HCEC 1CT (cell line): ENCODE results near the gene SLC48A1.
"Not testable (repeated sequence)": the region's sequence is repeated elsewhere in the genome, so short reads cannot be mapped to it uniquely, and the experiment has no call there.

Source experiments
- DNase-seq: peaks from one replicate; pipeline ENCODE4 v3.0.0-alpha.2; 2017

The SLC48A1 gene

DNA sequence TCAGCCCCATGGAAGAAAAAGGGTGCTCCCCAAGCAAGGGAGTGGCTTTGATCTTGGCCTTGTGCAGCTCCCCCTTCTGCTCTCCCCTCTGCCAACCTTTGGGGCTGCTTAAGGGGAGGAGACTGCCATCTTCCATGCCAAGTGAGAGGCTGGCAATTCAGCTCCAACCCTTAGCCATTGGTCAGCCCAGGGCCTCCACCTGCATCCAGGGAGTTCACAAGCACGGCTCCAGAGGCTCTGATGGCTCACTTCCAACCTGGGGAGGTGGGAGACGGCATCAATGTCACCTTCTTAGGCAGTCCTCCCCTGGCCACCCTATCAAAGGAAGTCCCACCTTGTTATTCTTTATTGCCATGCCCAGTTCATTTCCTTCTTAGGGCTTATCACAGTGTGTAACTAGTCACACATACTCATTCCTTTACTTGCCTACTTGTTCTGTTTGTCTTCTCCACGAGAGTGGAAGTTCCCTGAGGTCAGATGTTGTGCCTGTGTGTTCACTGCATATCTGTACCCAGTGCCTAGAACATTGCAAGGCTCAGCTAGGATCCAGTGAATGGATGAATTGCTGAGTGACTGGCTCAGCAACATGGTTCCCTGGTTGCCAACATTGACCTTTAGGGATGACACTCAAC, 41.6 kb downstream of the SLC48A1 start:
- DNase-seq: no peak

DNA sequence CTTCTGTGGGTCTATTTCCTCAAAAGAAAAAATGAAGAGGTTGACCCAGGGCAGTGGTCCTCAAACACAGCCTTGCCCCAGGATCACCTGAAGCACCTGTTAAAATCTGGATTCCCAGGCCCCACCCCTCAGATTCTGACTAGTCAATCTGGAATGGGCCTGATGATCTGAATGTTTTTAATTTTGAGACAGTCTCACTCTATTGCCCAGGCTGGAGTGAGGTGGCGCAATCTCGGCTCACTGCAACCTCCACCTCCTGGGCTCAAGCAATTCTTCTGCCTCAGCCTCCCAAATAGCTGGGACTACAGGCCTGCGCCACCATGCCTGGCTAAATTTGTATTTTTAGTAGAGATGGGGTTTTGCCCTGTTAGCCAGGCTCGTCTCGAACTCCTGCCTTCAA, 42.4 kb downstream of the SLC48A1 start:
- DNase-seq: not testable (repeated sequence)

DNA sequence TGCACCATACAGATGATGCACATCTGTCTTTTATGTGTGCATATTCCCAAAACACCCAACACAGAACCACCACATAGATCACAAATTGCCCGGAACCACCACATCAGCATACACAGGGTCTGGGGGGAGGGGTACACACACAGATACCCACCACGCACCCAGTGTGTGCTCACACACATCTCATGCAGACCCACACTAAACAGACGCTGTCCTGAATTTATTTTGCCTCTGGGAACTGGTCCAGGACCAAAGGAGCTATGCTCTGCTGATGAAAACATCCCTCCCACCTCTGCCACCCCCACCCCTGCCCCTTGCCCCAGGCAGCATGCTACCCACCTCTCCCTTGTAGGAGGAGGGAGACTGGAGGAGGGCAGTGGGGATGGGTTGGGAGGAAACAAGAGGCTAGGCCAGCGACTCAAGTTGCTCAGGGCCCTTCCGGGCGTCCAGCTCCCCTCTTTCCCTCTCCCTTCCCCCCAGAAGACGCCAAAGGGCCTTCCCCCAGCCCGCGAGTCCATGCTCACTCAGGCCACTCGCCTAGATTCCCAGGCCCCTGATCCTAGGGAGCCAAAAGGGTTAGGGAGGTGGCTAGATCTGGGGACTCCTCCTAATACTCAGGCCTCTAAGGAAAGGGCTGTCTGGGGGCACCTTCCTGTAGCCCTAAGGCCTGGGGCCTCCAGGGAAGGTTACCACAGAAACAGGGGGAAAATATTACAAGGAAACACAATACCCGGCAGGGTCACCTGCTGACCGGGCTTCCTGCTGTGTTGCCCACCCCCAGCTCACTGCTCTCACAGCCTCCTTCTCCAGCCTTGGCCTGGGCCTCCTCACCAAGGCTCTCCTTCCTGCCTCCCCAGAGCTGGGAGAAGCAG, 43.6 kb downstream of the SLC48A1 start:
- no peak for DNase-seq

DNA sequence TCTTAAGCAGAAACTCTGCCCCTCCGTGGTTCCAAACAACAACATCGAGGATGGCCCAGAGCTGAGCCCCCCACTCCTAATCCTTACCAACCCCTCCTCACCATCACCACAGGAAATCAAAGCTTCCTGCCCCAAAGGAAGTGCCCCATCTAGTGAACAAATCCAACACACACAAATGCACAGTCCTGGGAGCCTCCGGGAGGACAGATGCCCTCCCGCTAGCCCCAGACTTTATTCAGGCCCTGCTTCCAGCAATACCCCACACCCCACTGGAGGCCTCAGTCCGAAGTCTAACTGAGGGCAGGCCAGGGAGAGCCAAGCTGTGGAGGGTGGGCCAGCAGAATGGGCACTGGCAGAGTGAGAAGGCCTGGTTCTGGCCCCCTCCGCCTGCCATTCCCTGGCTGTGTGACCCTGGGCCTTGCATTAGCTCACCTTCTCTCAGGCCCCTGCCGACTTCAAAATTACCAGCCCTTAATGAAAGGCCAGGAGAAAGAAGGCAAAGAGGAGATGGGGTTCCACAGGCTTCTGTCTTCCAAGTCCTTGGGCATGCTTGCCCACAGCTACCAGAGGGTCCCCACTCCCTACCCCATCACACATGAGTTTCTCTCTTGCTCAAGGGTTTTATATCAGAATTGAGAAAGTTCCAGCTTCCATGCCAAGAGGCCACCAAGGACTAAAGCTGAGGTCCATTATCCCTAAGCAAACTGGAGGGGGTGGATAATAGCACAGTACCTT, 44.4 kb downstream of the SLC48A1 start:
- no peak for DNase-seq

DNA sequence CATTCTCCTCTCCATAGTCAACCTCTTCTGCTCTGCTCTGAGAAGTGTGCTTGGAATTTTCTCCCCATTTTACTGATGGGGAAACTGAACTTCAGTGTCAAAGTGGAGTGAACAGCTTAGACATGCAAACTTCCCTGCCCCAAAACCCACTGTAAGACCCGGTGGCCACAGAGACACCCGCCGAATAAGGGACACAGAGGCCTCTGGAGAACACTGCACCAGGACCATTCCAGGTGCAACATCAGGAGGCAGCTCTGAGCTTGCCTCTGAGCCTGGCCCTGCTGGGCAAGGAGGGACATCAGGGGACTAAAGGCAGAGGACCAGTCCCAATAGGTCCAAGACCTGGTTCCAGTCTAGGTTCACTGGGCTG, 45.0 kb downstream of the SLC48A1 start:
- DNase-seq: no peak

DNA sequence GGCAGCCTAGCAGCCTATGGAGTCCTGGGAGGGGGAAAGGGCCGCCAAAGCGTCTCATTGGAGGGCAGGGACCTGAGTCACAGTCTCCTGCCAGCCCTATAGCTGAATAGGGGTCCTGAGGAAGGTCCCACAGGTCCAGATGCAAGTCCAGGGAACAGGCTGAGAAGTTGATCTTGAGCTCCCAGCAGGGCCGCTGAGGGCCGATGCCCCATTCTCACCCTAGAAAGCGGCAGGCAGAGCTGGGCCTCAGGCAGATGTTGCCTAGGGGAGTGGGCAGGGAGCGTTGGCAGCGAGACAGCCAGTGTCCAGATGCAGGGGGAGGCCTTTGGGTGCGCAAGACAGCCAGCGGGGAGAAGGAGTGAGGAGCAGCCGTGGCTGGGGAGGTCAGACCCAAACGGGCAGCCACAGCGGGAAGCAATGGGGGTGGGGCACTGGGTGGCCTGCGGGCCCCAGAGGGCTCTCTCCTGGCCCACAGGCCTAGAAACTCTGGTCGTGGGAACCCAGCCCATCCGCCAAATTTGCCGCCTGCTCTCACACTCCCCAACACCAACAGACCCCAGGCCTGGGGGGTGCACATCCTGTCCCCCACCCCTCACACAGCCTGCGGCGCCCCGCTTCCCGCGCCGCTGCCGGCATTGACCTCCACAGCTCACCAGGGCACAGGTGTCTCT, 45.6 kb downstream of the SLC48A1 start:
- no peak for DNase-seq

DNA sequence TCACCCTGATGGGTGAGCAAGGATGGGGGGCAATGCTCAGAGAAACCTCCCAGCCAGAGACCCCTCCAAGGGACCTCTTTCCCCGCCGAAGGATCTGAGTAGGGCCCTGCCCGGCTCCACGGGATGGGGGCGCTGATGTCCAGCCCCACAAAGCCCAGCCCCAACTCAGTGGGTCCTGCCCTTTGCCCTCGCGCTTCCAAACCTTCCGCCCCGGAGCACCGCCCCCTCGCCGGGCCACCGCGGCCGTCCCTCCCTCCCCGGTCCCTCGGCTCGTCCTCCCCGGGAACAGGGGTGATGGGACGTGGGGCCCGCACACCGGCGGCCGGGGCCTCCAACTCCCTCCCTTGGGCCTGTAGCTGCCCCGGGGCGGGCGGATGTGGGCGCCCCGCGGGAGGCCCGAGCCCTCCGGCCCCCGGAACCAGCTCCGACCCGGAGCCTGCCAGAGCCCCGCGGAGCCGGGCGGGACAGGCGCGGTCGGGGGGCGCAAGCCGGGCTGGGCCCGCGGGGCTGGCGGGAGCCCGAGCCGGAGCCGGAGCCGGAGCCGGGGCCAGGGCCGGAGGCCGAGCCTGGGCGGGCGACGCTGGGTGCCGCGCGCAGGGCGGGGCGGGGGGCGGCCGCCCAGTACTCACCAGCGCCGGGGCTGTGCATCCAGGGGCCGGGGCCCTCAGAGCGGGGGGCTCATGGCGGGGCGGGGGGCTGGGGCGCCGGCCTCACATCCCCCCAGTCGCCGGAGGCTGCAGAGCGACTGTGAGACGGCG, 46.3 kb downstream of the SLC48A1 start:
- peak; percentile 41 for DNase-seq

DNA sequence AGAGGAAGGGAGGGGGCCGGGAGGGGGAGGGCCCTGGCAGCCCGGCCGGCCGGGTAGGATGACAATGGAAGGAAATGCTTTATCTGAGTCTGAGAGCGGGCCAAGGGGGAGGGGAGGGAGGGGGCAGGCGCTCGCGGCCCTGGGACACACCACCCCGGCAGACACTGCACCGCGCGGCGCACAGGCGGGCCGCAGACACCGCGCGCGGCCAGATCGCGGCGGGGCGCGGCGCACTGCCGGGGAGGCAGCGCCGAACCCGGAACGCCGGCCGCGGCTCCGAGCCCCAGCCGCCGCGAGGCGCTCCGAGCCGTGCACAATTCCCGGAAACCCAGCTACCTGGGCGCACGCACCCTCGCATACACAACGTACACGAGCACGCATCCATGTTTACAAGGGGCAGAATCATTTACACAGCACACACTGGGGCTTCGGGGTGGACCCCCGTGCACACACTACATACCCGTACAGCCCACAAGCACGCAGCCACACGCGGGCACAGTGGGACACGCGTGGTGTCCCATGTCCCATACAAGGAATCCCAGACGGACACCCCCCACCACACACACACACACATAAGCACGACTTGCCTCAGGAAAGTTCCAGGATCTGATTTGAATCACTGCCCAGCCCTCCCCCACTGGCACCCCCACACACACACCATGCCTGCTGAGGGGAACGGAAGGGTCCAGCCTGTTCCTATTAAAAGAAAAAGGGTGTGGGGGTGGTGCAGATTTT, 47.0 kb downstream of the SLC48A1 start, which contains the start of gene HDAC7:
HDAC7 (minus strand) TSS at position 8 of the 735 bp plus-strand sequence. CDS start 118 bp downstream, outside the sequence.
- peak; percentile 78 for DNase-seq

DNA sequence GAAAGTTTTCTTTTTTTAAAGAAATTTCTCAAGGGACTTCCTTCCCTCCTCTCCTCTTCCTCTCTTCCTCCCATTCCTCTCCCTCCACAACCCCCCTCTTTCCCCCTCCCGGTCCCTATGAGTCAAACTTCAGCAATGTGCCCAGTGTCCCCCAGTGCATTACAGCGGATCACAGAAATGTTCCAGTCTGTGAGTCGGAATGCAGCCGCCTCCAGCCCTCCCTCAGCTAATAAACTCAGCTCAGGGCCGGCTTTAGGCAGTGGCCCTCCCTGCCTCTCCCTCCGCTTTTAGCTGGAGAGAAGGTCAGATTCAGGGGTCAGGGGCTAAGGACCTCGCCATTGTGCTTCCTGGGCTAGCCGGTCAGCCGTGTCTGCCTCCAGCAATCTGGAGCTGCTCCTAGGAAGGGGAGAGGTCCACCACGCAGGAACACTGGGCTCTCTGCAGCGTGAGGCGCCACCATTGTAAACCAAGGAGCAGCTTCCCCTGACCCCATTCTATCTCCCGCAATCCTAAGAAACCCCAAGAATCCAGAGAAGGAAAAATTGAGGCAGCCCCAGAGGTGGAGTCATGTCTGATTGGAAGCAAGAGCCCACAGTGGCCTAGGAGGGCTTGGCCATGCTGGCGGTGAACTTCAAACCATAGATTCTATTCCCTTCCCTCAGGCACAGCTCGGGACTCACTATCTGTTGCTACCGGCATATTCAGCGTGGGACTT, 47.8 kb downstream of the SLC48A1 start:
- DNase-seq: peak; percentile 96

DNA sequence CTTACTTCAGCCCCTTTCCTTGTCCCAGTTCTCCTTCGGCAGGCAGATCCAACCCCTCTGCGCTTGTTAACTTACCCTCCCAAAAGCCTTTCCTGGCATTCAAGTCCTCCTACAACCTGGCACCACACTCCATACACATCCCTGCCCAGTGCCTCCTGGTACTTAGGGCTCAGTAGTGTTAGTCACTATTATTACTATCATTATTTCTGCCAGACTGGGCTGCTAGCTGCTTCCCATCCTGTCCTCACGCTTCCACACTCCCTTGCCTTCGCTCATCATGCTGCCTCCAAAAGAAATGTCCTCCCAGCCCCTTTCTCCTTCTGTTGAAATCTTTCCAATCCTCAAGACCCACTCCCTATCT, 48.3 kb downstream of the SLC48A1 start:
- DNase-seq: peak; percentile 29

DNA sequence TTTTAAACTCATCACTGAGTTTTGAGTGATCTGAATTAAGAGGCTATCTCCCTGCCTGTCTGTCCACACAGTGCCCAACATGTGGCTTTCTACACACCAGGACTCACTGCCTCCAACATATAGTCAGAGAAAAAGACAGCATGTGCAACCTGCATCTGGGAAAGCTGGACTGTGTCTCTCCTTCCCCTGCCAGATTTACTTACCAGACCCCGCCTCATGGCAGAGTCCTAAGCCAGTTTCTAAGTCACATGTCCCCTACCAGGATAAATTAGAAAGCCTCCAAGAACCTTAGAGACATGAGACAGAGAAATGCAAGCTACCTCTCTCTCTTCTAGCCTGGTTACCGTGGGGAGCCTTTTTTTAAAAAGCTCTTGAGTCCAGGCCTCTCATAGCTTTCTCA, 49.4 kb downstream of the SLC48A1 start:
- no peak for DNase-seq

DNA sequence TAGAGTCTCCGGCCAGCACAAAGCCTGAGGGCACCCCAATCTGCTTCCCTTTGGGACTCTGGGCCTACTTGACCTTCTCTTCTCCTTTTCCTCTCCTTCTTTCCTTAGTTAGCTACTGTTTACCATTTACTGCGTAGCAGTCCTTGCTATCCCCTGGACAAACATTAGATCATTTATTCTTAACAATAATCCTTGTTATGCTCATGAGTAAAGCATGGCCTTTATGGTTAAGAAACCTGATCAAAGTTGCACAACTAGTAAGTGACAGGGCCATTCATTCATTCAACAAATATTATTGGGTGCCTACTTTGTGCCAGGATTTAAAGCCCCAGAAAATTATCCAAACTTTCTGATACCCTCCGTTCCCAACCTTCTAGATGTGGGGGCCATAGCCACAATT, 49.8 kb downstream of the SLC48A1 start:
- DNase-seq: no peak

DNA sequence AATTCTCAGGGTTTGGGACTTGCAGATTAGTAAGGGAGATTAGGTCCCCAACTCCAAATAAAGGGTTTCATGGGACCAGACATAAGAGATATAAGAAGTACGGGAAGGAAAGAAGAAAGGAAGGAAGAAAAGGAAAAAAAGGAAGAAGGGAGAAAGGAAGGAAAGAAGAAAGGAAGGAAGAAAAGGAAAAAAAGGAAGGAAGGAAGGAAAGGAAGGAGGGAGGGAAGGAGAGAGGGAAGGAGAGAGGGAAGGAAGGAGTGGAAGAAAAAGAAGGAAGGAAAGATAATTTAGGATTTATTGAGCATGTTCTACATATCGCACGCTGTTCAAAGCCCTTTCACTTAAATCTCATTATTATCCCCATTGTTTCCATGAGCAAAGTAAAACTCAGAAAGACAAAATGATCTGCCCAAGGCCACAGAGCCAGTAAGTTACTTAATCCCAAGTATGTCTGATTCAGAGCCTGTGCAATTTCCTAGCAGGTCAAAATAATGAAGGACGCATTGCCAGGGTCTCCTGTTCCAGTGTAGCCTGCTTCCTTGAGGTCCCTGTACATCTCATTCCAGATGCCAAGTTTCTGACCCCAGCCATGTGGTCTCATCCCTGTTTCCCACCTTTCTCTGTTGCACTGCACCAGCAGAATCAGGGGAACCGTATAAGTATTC, 50.5 kb downstream of the SLC48A1 start:
- DNase-seq: no peak

DNA sequence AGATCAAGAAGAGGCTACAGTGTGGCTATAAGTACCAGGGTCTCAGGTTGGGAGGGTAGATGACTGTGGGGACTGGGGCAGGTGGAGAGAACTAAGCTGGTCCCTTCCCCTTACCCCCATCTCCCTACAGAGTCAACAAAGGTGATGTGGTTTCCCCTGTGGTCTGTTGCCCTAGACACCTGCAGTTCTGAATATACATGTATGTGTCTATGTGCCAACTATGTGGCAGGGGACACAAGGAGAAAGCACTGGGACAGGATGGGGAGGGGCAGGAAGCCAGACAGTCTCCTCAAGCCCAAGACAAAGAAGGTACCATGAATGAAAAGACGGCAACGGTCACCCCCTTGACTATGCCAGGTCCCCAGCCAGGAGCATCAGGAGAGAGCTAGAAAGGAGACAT, 51.2 kb downstream of the SLC48A1 start:
- no peak for DNase-seq

DNA sequence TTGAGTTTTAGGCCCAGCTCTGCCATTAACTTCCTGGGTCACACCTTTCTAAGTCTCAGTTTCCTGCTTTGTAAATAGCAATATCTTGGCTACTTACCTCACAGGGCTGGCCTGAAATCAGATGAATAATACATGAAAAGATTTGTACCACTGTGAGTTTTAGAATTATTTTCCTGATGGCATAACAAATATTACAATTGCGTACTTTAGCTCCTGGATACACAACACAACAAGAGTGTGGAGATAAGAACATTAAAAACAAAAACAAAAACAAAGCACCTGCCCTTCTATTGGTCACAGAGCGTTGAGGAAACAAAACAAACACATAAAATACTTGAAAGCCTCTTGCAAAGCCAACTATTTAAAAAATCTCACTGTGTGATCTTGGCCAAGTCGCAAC, 51.6 kb downstream of the SLC48A1 start:
- no peak for DNase-seq

DNA sequence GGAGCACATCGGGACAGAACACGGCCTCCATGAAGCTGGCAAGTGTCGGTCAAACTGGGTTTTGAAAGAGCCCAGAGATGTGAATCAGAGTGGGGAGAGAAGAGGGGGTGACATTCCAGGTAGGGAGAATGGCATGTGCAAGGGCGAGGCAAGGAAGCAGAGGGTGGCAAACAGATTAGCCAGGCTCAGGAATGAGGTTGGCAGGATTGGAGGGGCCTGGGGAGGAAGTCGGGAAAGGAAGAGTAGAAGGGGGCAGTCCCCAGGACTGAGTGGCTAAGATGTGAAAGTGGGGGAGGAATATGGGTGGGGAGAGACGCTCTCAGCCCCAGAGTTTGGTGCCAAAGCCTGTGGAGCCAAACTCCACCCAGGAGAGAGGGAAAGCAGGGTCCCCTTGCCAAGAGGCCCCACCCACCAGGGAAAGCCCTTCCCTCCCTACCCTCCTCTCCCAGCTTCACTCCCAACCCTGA, 52.2 kb downstream of the SLC48A1 start:
- DNase-seq: no peak

DNA sequence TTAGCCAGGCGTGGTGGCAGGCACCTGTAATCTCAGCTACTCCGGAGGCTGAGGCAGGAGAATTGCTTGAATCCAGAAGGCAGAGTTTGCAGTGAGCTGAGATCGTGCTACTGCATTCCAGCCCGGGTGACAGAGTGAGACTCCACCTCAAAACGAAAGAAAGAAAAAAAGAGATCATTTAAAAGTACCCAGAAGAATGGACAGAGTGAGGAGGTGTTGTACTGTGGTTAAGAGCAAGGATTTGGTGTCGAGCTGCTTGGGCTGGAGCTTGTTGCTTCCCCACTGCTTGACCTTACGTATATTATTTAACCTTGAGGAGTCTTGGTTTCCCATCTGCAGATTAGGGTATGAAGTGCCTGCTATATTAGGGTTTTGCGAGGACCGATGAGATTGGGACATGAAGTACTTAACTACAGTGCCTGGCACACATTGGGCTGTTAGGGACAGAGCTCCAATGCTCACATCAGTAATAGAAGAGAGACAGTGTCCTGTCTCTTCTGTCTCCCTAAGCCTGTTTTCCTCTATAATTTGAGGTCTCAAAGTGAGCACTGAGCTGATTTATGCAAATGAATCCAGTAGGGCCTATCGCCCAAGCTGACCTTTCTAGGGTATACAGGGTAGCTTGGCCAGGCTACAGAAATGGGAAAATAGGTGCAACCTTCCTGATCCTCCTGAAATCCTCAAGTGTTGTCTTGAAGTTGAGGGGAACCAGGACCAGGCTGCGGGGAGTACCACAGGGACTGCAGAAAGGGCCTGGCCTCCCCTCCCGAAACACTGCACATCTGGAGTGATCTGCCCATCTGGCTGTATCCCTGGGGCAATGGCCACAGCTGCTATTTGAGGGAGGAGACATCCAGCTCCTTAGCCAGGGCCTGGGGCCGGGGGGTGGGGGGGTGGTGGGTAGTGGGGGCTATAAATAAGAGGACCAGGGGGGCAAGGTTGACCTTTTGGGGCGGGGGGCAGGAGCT, 55.3 kb downstream of the SLC48A1 start:
- DNase-seq: no peak

DNA sequence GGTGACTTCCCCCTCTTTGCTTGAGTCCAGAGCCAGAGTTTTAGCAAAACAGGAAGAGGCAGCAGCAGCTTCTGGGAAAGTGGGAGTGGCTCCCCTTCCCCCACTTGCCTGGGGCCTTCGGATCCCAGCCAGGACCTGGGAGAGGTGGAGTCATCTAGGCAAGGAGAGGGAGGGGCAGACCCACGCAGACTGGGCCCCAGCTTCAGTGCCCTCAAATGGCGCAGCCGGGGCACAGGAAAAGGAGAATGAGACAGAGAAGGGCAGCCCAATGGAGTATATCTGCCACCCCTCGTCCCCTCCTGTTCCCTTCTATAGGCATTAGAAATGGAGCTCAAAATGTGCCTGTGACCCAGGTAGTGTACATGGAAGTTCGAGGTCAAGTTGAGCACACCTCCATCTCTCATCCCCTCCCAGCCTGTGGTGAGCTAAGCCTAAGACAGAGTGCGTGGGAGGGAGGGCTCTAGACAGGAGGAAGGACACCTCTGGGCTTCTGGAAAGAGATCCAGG, 56.0 kb downstream of the SLC48A1 start:
- peak; percentile 65 for DNase-seq

DNA sequence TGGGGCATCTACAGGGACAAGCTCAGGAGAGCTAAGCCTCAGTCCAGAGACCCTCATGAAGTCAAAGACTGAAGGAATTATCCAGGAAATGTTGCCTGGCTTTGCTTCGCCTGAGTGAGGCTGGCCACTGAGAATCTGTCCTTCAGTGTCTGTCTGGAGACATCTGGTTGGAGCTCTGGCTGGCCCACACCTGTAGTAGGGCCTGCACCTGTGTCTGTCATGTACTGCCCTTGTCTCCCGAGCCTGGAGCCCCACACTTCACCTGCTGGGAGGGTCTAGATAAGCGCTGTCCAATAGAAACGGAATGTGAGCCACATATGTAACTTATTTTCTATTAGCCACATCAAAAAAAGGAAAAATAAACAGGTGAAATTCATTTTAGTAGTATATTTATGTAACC, 56.5 kb downstream of the SLC48A1 start:
- DNase-seq: no peak
